ENCODE measurements around the gene GALM.
"Not testable (repeated sequence)": the region's sequence is repeated elsewhere in the genome, so short reads cannot be mapped to it uniquely, and the experiment has no call there.

Gene GALM

DNA sequence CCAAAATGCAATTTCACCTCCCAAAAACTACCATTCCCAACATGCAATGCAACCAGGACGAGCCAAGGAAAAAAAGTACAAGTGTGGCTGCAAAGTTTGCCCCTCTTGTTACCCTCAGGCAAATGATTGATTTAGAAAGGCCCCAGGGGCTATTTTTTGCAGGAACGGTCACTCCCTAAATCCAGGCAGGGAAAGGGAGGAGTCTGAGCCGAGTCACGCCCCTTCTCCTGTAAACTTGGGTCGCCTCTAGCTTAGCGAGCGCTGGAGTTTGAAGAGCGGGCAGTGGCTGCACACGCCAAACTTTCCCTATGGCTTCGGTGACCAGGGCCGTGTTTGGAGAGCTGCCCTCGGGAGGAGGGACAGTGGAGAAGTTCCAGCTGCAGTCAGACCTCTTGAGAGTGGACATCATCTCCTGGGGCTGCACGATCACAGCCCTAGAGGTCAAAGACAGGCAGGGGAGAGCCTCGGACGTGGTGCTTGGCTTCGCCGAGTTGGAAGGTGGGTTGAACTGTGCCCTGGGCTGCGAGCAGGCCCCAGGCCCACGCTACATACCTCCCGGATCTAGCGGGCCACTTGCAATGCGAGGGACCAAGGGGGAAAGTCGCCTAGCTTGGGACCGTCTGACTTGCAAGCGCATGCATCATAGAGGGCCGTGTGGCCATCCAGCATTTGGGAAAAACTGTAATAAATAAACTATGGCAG is at the start of gene GALM:
Gene GALM (plus strand): TSS at position 261 of the 702 bp plus-strand sequence. CDS start 48 bp downstream, at position 309.
- DNase-seq (ENCODE audit: low spot score), result peak; percentile 90

DNA sequence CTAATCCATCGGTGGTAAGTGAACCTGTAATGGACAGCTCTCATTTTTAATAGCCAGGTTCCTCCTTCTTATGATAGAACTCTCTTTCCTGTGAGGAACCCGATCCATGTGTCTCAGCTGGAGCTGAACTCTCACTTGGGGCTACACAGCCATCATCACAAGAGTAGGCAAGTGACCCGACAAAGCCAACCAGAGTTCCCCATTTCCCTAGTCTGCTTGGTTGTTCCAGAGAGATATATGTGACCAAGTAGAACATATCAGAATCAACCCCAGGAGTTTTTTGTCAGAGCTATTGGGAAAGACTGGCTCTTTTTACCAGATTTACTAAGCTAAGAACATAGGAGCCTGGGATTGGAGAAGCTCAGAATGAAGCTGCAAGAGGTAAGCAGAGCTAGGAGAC is 48.6 kb upstream of the GALM start:
- no peak for DNase-seq (ENCODE audit: low spot score)

DNA sequence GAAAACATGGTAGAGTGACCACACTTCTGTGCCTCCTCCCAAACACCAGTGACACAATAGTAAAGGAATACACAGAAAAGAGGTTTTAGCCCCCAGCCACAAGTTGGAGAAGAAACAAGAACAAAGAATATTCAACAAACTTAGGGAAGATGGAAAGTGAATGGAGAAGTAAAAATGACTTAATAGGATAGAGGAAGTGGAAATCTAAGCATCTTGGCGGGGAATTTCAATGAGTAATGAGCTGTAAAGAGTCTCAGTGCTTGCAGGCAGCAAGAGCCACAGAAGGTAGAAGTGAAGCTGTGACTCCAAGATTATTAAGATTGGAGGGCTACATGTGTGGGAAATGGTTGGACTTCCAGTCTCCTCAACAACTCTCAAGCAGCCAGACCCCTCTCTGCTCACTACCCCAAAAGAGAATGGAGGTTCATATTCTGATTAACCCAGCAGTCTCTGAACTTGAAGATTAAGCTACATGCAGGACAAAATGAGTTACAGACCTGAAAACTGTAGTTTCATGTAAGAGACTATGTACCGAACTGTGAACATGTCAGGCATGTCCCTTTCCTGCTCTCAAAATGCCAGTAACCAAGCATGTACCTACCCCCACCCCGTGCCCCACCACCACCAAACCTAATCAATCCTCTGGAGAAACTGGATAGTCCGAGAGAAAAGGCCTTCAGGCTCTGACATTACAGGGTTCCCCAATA is 46.3 kb upstream of the GALM start:
- DNase-seq (ENCODE audit: low spot score), result no peak

DNA sequence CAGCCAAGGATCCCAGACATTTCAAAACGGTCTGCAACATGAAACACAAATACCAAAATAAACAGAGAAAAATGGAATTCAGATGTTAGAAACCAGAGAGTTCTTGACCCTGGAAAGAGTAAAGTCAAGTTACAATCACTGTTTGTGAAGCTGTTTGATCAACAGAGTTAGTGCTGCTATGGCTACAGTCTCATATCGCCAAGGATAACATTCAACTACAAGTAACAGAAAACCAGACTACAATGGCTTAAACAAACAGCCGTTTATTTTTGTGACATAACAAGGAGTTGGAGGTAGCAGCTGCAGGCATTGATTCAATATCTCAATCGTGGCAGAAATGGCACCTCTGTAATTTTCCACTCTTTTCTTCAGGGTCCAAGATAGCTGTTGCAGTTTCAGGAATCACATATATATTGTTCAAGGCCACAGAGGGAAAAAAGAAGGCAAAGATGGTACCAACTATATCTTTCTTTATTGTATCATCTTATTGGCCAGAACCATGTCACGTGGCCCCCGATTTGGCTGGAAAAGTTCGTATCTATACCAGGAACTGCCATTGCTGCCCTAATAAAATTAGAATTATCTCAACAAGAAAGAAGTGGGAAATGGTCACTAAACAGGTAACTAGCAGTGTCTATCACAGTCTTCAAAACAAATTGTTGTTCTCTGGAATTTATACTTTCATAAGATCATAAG is 45.5 kb upstream of the GALM start:
- DNase-seq (ENCODE audit: low spot score), result no peak

DNA sequence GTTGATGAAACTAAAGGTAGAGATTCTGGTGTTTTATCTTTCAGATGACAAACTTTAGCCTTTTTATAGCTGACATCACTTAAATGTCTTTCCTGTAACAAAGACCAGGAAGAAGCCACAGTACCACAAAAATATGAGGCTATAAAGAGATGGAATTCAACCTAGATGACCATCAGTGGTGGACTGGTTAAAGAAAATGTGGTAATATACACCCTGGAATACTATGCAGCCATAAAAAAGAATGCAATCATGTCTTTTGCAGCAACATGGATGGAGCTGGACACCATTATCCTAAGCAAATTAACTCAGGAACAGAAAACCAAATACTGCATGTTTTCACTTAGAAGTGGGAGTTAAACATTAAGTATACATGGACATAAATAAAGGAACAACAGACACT is 44.9 kb upstream of the GALM start:
- DNase-seq (ENCODE audit: low spot score), result no peak

DNA sequence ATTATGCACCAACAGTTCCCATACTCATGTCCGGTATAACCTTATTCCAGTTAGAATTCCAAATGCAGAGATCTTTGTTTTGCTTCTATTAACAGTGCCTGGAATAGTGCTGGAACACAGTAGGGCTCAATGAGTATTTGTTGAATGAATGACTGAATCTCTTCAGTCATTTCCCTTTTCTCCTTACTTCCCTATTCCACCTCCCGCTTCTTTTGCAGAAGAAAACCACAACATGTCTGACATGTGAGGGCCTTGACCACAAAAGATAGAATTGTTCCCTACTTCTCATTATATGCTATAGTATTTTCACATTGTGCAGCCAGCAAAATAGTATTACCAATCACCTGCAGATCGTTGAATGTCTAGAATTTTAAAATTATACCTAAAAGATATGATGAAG is 43.7 kb upstream of the GALM start:
- DNase-seq (ENCODE audit: low spot score), result no peak

DNA sequence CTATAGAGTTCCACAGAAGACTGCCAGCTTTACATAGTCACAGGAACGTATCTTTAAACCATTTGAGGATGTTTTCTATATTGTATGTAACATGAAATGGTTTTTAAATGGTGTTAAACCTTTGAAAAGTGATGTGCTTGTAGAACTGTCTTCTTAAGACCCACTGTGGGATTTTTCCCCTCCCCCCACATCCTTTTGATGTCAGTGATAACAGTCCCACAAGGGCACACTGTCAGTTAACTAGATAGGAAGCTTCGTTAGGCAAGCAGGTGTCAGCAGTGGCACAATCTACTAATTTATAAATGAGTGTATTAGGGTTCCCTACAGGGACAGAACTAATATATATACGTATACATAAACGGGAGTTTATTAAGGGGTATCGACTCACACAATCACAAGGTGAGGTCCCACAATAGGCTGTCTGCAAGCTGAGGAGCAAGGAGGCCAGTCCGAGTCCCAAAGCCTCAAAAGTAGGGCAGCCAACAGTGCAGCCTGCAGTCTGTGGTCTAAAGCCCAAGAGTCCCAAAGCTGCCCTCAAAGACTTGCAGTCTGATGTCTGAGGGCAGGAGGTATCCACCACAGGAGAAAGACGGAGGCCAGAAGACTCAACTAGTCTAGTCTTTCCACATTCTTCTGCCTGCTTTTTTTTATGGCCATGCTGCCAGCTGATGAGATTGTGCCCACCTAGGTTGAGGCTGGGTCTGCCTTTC is 39.4 kb upstream of the GALM start:
- no peak for DNase-seq (ENCODE audit: low spot score)

DNA sequence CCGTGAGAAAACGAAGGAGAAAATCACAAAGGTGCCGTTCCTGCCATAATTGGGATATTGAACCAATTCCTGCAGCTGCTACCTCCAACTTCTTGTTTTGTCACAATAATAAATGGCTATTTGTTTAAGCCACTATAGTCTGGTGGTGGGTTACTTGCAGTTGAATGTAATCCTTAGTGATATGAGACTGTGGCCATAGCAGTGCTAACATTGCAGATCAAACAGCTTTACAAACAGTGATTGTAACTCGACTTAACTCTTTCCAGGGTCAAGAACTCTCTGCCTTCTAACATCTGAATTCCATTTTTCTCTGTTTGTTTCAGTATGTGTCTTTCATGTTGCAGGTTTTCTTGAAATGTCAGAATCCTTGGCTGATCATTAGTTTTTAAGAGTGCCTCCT is 38.5 kb upstream of the GALM start:
- DNase-seq (ENCODE audit: low spot score), result no peak

DNA sequence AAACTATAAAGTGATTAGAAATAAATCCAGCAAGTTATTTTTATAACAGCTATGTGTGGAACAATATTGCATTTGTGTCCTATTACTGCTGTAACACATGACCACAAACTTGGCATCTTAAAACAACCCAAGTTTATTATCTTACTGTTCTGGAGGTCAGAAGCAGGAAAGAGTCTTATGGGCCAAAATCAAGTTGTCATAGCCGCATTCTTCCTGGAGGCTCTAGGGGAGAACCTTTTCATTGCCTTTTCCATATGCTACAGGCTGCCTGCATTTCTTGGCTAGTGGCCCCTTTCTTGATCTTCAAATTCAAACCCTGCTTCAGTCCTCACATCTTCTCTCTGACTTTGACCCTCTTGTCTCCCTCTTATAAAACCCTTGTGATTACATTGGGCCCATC is 36.2 kb upstream of the GALM start:
- no peak for DNase-seq (ENCODE audit: low spot score)

DNA sequence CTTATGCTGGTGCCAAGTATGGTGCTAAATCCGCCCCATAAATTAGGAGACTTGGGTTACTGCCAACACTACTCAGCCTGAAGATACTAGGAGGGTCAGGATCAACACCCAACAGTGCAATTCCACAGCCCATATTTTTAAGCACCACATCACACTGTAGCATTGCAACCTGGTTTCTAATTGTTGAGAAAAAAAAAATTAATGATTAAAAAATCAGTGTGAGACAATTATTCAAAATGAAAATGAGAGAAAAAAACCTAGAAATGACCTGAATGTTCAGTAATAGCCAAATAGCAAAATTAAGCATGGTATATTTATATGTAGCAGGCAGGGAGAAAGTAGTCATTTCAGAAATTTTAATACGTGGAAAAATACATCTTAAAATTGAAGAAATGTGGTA is 33.9 kb upstream of the GALM start:
- DNase-seq (ENCODE audit: low spot score), result no peak

DNA sequence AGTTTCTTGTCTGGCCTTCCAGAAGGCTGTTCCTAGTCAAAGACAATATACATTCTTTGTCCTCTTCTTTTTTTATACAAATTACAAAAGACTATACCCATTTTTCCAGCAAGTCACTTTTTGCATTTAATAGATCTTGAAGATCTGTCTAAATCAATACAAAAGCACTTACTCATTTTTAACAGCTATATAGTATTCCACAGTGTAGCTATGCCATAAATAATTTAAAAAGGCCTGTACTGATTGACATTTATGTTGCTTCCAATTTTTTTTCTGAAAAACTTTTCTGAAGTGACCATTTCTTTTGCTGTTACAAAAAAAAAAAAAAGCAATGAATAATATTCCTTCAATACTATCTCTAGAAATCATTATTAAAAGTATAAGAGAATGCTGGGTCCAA is 32.9 kb upstream of the GALM start:
- no peak for DNase-seq (ENCODE audit: low spot score)

DNA sequence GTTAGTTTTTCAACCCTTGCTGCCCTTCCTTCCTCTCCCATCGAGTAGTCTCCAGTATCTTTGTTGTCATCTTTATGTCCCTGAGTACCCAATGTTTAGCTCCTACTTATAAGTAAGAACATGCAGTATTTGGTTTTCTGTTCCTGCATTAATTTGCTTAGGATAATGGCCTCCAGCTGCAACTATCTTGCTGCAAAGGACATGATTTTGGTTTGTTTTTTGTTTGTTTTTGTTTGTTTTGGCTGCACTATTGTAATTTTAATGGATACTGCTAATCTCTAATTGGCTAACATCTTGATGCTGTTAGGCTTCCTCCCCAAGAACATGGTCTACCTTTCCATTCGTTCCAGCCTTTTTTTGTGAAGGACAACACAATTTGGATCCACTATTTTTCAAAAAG is 32.0 kb upstream of the GALM start:
- DNase-seq (ENCODE audit: low spot score), result no peak

DNA sequence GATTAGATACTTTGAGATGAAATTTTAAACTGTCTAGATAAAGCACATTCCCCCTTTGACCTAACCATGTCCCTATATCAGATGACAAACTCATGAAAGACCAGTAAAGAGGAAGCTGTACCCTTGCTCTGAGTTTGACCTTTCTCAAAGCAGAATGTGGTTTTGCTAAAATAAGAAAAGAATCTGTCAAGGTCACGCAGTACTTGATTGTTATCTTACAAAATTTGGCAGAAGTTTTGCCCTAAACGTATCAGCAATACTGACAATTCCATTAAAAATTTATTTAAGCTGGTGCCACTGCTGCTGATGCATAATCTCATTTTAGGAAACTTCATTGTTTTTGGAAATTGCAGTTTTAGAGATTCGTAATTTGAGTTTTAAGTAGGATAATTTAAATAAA is 31.2 kb upstream of the GALM start:
- no peak for DNase-seq (ENCODE audit: low spot score)

DNA sequence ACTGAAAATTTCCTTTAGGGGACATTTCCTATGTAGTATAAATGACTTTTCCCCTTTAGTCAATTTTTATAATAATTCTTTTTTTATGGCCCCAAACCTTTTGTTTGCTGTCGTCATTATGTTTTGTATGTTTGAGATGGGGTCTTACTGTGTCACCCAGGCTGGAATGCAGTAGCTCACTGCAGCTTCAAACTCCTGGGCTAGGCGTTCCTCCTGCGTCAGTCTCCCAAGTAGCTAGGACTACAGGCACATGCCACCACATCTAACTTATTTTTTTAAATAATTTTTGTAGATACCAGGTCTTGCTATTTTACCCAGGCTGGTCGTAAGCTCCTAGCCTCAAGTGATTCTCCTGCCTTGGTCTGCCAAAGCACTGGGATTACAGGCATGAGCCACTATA is 30.8 kb upstream of the GALM start:
- DNase-seq (ENCODE audit: low spot score), result no peak

DNA sequence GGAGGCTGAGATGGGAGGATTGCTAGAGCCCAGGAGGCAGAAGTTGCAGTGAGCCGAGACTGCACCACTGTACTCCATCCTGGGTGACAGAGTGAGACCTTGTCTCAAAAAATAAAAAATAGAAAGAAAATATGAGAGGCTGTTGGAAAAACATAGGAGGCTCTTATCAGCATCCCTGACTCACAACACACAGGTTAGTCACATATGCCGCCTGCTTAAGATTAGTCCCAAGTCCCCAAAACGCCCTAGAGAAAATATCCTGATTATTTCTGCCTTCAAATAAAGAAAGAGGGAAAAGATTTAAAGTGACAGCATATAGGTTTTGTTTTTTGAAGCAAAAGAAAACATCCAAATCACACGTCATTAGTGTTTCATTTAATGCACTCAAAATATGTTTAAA is 29.8 kb upstream of the GALM start:
- DNase-seq (ENCODE audit: low spot score), result no peak

DNA sequence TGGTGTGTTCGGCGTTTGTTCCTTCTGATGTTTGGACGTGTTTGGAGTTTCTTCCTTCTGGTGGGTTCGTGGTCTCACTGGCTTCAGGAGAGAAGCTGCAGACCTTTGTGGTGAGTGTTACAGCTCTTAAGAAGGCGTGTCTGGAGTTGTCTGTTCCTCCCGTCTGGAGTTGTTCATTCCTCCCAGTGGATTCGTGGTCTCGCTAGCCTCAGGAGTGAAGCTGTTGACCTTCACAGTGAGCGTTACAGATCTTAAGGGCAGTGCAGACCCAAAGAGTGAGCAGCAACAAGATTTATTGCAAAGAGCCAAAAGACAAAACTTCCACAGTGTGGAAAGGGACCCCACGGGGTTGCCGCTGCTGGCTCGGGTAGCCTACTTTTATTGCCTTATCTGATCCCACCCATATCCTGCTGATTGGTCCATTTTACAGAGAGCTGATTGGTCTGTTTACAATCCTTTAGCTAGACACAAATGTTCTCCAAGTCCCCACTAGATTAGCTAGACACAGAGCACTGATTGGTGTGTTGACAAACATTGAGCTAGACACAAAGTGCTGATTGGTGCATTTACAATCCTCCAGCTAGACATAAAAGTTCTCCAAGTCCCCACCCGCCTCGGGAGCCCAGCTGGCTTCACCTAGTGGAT is 23.4 kb upstream of the GALM start:
- not testable (repeated sequence) for DNase-seq (ENCODE audit: low spot score)

DNA sequence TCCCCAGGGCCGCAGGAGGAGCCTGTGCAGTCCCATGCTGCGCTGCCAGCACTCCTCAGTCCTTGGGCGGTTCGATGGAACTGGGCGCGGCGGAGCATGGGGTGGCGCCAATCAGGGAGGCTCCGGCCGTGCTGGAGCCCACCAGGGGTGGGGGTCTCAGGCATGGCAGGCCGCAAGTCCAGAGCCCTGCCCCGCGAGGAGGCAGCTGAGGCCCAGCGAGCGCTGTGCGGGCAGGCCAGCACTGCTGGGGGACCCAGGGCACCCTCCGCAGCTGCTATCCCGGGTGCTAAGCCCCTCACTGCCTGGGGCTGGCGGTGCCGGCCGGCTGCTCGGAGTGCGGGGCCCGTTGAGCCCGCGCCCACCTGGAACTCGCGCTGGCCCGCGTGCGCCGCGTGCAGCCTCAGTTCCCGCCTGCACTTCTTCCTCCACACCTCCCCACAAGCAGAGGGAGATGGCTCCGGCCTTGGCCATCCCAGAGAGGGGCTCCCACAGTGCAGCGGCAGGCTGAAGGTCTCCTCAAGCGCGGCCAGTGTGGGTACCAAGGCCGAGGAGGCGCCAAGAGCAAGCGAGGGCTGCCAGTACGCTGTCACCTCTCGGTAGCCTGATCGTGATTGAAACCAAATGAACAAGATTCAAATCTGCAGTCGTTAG is 22.8 kb upstream of the GALM start:
- DNase-seq (ENCODE audit: low spot score), result no peak

DNA sequence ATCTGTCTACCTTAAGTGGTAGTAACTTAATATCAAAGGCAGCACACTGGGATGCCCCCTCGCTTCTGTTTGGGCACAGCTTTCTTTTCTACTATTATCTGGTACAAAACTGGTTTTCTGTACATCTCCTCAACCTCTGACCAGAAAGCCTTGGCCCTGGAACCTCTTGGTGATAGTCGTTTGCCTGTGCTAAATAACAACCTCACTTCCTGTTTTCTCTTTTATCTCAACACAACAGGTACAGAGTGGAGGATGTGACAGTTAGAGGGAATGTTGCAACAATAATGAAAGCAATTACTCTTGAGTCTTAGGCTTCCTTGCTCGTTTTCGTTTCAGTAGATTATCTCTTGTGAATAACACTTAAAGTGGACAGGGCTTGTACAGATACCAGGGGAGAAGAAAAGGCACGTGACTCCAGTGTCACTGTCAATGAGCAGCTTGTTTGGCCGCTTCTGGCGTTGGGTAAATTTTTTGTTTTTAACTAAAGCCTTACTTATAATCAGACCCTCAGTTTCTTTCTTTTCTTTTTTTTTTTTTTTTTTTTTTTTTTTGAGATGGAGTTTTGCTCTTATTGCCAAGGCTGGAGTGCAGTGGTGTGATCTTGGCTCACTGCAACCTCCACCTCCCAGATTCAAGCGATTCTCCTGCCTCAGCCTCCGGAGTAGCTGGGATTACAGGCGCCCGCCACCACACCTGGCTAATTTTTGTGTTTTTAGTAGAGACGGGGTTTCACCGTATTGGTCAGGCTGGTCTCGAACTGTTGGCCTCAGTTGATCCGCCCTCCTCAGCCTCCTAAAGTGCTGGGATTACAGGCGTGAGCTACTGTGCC is 22.0 kb upstream of the GALM start:
- not testable (repeated sequence) for DNase-seq (ENCODE audit: low spot score)

DNA sequence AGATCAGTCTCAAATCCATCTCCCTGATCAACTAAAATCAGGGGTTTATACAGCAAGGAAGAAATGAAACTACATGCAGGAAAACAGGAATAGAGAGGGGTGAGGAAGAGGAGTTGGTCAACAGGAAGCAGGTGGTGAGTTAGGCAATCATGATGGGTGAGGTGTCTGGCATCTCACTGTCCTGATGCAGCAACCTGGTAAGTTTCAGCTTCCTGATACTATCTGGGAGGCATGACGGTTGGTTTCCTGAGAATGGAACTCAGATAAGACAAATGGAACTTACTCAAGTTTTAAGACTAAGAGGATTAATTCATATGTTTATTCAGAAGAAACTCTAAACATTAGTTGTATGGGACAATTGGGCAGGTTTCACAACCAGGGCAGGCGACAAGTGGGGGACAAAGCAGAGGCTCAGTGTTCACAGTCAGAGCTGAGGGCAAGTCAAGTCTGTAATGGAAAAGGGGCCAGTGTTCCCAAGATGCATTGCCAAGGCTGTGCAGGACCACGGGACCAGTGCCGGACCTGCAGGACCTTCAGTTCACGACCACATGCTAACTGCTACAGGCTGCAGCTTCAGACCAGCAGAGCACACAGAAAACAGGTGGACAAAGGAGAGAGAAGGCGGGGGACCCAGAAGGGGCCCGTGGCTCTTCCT is 17.7 kb upstream of the GALM start:
- no peak for DNase-seq (ENCODE audit: low spot score)

DNA sequence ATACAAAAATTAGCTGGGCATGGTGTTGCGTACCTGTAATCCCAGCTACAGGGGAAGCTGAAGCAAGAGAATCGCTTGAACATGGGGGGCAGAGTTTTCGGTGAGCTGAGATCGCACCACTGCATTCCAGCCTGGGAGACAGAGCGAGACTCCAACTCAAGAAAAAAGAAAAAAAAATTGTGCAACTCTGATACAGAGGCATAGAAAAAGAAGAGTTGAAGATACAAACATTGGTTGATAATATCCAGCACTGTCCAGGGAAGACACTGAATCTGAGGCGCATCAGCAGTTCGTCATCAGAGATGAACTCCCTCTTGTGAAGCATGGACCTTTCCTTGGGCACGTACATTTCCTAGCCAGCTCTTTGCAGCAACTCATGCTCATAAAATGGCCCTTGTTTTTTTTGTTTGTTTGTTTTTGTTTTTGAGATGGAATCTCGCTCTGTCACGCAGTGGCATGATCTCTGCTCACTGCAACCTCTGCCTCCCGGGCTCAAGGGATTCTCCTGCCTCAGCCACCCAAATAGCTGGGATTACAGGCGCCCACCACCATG is 16.7 kb upstream of the GALM start:
- no peak for DNase-seq (ENCODE audit: low spot score)
